Amygdala (tissue), 56 donors: ENCODE data around the gene CREB3L2.
"Not testable (repeated sequence)": the region's sequence is repeated elsewhere in the genome, so short reads cannot be mapped to it uniquely, and the experiment has no call there.

ENCODE experiments used
- DNase-seq, 56 donors: peaks; one replicate each; lab custom pipeline; 2025; lab: John Stamatoyannopoulos, UW

CREB3L2 gene

GRCh38 chr7:137975221-137975620 lies 26.7 kb downstream of the CREB3L2 start:
- DNase-seq = peak in 39 of 56 donors; percentile 4 to 74 (median 36)

- DNase-seq = no peak
Observed at GRCh38 chr7:137974766-137975165, 27.1 kb downstream of the CREB3L2 start.

GRCh38 chr7:137970253-137970975 lies 31.5 kb downstream of the CREB3L2 start:
- DNase-seq = peak in 4 of 56 donors; percentile 11 to 27 (median 15)

DNA sequence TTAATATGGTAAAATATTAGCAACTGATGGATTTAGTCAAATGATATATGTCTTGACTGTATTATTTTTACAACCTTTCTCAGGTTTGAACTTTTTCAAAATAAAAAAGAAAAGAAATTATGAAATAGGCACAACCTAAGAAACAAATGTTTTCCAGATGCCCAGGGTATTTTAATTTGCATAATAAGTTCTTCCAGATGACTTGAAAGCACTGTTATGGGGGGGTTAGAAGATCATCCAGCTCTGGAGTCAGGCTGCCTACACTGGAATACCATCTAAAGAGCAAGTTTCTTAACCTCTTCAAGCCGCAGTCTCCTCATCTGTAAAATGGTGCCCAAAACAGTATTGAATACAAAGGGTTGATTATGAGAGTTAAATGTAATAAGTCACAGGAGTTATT lies 32.1 kb downstream of the CREB3L2 start:
- DNase-seq = no peak

GRCh38 chr7:137968890-137969289 lies 33.0 kb downstream of the CREB3L2 start:
- no peak for DNase-seq

DNA sequence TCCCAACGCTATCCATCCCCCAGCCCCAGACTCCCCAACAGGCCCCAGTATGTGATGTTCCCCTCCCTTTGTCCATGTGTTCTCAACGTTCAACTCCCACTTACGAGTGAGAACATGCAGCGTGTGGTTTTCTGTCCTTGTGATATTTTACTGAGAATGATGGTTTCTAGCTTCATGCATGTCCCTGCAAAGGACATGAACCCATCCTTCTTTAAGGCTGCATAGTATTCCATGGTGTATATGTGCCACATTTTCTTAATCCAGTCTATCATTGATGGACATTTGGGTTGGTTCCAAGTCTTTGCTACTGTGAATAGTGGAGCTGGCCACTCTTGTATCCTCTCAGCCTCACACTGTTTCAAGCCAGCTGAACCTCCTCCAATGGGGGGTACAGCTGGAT lies 33.5 kb downstream of the CREB3L2 start:
- not testable (repeated sequence) for DNase-seq

- DNase-seq = no peak
Observed at GRCh38 chr7:137967143-137968018, 34.5 kb downstream of the CREB3L2 start.

DNA sequence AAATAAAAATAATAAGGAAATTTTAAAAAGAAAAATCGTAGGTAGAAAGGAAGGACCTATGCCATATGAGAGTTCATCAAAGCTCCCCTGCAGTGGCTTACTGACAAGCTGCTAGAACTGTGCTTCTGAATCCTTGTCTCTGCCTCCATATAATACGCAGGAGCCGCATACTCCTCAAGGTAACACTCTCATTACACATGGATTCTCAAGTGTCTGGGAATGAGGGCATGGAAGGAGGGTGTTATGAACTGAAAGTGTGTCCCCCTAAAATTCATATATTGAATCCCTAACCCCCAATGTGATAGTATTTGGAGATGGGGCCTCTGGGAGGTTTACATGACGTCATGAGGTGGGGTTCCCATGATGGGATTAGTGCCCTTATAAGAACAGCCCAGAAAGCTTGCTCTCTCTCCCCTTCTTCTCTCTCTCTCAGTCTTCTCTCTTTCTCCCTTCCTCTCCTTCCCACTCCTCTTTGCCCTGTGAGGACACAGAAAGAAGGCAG lies 35.2 kb downstream of the CREB3L2 start:
- no peak for DNase-seq

GRCh38 chr7:137965942-137966640 lies 35.8 kb downstream of the CREB3L2 start:
- no peak for DNase-seq

- no peak for DNase-seq
Observed at GRCh38 chr7:137964824-137965545, 36.9 kb downstream of the CREB3L2 start.

DNA sequence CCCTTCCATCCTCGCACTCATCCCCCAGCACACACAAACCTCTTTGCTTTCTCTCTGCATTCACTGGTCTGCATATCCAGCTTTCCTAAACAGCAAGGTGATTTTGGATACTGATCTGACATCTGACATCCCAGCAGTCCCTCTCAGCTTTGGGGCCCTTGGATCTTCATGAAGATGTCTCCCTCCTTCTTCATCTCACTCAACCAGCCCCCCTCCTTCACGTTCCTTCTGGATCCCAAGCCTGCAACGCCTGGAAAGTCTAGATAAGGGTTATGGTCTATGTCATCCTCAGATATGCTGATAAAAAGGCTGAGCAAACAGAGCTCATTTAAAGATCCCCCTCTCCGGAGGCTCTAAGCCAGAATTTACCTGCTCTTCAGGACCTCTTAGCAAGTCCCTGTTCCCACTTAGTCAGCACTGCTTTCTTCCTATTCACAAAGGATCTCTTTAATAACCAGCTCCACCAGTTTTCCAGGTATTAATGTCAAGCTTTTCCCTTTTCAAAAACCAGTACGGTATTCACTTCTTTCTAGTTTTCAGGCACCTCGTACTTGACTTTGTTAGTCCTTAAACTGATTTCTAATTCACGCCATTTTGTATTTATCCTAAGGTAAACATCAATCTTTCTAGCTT lies 38.9 kb downstream of the CREB3L2 start:
- no peak for DNase-seq

DNA sequence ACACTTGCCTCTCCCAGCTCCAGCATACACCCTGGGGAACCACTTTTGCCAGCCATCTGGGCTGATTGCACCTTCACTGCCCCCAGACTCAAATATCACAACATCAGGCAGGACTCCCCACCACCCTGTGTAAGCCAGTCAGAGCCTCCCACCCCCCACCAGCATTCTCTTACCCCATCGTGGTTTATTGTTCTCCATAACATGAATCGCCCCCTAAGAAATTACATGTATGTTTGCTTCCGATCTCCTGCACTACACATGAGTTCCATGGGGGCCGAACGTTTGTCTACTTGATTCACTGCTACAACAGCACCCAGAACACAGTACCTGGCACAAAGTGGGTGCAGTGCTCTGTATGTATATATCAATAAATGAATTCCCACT lies 39.4 kb downstream of the CREB3L2 start:
- DNase-seq = no peak

- DNase-seq = peak in 1 of 56 donors; percentile 6
Observed at GRCh38 chr7:137961200-137962177, 40.4 kb downstream of the CREB3L2 start.

DNA sequence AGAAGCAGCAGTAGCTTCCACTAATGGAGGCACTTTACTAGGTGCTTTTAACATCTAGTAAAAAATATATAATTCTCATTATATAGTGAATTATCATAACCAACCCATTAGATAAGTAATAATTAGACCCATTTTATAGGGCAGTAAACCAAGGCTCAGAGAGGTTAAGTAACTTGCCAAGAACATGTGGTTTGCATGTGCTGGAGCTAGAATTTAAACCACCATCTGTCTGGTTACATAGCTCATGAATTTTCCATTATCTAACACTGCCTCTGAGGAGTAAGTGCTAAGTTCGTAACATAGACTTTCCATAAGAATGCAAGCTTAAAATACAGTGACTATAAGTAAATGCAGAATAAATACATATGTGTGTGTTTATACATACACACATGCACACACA lies 41.9 kb downstream of the CREB3L2 start:
- DNase-seq = no peak

GRCh38 chr7:137958470-137959431 lies 43.1 kb downstream of the CREB3L2 start:
- no peak for DNase-seq

DNA sequence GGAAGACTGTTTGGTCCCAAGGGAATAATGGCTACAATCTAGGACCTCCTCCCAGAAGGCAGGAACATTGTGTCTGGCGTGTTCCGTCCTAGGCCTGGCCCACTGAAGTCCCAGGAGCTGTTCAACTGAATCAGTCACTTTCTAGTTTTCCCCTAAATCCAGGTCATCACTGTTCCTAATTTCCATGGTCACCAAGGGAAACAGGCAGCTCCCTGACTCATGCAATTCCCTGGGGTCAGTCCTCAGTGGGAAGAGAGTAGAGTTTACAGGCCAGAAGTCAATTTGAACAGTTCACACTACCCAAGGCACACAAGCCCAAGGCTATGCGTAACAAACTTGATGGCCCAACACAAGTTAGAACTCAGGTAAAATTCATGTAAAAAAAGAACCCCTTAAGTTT lies 44.0 kb downstream of the CREB3L2 start:
- DNase-seq = no peak

GRCh38 chr7:137956591-137956990 lies 45.3 kb downstream of the CREB3L2 start:
- no peak for DNase-seq
